ENCODE results near the gene RANBP1.
"Not testable (repeated sequence)": the region's sequence is repeated elsewhere in the genome, so short reads cannot be mapped to it uniquely, and the experiment has no call there.

Gene RANBP1

DNA sequence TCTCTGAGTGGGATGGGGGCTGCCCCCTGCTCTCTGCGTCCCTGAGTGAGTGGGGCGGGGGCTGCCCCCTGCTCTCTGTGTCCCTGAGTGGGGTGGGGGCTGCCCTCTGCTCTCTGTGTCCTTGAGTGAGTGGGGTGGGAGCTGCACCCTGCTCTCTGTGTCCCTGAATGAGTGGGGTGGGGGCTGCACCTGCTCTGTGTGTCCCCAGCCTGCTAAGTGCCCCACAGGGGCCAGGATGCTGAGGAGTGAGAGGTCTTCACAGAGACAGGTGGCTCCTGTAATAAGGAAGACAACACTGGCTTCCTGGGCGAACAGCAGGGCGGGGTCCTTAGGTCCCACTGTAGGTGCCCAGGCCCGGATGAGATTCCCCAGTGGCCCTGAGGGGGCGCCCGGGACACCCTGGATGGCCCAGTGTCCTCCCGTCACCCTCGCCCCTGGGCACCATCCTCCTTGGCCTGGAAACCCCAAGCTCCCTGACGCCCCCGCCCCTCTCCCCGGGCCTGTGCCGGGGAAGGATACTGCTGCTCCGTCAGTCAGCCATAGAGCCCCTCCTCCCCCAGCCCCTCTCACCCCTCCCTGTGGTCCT, 38.8 kb downstream of the RANBP1 start:
- no peak for DNase-seq (ENCODE audit: low spot score)

DNA sequence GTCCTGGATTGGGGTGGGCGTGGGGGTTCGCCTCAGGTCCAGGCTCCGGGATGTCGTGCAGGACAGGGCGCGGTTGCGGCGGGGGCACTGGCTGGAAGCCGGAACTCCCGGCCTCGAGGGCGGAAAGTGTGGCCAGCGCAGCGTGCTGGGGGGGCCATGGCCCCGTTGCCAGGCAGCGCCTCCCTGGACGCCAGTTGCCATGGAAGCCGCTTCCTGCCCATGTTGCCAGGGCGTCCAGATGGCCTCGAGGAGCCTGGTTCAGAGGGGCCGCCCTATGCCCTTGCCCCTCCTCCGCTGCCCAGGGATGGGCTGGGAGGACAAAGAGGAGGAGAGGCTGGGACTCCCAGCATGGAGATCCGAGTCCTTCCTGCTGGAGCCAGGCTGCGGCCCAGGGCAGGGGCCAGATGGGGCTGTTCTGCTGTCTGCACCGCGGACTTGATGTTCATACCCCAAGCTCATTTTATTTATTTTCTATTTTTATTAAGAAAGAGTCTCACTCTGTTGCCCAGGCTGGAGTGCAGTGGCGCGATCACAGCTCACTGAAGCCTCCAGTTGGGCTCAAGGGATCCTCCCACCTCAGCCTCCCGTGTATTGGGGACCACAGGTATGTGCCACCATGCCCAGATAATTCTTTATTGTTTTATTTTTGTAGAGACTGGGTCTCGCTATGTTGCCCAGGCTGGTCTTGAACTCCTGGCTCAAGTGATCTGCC, 39.6 kb downstream of the RANBP1 start:
- DNase-seq (ENCODE audit: low spot score) = peak; percentile 81

DNA sequence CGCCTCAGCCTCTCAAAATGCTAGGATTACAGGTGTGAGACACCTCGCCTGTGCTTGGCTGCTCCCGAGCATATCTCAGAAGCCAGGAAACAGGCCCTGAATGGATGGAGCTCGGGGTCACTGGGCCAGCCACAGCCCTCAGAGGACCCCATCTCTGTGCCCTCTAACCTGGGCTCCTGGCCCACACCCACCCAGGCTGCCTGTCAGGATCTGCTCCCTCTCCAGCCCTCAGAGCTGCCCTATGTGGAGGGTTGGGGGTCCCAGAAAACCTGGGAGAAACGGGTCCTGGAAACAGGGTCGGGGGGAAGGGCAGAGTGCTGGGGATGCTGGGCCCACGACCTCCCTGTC, 40.1 kb downstream of the RANBP1 start:
- no peak for DNase-seq (ENCODE audit: low spot score)

- DNase-seq (ENCODE audit: low spot score) = peak; percentile 46
These were observed 40.9 kb downstream of the RANBP1 start for GRCh38 chr22:20156611-20157429.

DNA sequence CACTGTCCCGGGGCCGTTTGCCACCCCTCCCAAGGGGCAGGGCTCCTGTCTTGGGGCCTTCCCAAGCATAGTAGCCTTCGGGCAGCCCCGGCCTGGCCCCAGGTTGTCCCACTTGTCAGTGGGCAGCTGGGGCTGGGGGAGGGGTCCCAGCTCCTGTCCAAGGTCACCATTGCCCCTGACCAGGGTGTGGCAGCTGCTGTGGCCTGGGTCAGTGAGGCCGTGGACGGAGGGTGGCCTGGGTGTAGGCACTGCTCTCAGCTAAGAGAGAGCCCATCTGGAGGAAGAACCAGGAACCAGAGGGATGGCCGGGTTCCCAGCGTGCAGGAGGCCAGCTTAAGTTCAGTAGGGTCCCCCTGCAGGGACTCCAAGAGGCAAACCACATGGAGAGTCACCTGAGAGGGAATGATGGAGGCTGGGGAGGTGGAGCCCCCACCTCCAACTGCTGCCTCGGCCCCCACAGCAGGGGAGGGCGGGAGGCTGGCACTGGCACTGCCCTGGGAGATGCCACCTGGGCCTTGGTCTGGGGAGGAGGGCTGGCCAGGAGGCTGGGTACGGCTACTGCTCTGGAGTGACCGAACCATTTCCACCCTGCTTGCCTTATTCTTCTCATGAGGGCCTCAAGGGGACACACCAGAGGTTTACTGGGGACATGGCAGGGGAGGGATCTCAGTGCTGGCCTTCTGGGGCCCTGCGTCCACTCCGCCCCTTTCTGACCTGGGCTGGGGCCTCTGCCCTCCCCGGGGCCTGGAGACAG, 41.7 kb downstream of the RANBP1 start:
- no peak for DNase-seq (ENCODE audit: low spot score)

GRCh38 chr22:20158391-20159036, 42.6 kb downstream of the RANBP1 start:
- no peak for DNase-seq (ENCODE audit: low spot score)

- no peak for DNase-seq (ENCODE audit: low spot score)
These were observed 43.2 kb downstream of the RANBP1 start for GRCh38 chr22:20159076-20159475.

- not testable (repeated sequence) for DNase-seq (ENCODE audit: low spot score)
These were observed 43.6 kb downstream of the RANBP1 start for GRCh38 chr22:20159531-20159930.

DNA sequence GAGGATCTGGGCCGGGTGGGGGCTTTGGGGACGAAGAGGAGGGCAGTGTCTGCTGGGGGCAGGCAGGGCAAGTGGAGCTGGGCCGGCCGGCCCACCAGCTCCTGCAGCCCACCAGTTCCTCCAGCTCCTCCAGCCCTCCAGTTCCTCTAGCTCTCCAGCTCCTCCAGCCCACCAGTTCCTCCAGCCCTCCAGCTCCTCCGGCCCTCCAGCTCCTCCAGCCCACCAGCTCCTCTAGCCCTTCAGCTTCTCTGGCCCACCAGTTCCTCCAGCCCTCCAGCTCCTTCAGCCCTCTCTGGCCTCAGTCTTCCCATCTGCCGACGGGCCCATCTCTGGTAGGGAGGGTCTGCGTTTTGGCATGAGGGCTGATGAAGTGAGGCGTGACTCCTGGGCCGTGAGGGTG, 44.1 kb downstream of the RANBP1 start:
- no peak for DNase-seq (ENCODE audit: low spot score)

- no peak for DNase-seq (ENCODE audit: low spot score)
These were observed 49.0 kb downstream of the RANBP1 start for GRCh38 chr22:20164863-20165262.

DNA sequence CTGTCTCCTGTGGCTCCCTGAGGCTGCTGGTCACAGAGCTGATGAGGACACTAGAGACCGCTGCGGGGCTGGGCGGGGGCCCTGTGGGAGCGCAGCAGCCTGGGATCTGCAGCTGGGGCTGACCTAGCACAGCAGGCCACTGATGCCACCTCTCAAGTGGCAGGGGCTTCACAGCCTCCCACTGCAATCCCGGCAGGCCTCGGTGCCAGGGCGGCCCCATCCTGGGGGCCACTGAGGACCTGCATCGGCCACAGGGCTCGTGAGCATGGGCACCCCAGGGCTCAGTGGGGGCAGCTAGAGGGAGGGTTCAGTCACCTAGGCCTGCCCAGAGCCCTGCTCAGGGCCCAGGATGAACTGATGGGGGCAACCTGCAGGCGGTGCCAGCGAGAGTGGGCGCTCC, 49.5 kb downstream of the RANBP1 start:
- no peak for DNase-seq (ENCODE audit: low spot score)

GRCh38 chr22:20165913-20166312, 50.0 kb downstream of the RANBP1 start:
- no peak for DNase-seq (ENCODE audit: low spot score)

DNA sequence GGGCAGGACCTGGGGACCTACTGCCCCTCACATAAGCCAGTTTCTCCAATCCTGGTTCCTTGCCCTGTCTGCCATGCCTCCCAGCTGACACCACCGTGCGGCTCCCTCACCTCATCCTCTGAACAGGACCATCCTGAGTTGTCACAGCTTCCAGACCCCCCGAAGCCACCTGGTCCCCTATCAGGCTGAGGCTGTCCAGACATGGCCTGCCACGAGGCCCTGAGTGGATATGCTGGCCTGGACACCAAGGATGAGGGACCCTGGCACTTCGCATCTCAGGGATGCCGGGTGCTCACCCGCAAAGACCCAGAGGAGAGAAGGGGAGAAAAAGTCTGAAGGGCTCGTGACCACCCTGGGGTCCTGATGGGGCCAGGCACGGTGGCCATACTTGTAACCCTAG, 50.8 kb downstream of the RANBP1 start:
- DNase-seq (ENCODE audit: low spot score) = no peak

- DNase-seq (ENCODE audit: low spot score) = no peak
These were observed 51.9 kb downstream of the RANBP1 start for GRCh38 chr22:20167643-20168322.

GRCh38 chr22:20169253-20169822, 53.4 kb downstream of the RANBP1 start:
- no peak for DNase-seq (ENCODE audit: low spot score)

DNA sequence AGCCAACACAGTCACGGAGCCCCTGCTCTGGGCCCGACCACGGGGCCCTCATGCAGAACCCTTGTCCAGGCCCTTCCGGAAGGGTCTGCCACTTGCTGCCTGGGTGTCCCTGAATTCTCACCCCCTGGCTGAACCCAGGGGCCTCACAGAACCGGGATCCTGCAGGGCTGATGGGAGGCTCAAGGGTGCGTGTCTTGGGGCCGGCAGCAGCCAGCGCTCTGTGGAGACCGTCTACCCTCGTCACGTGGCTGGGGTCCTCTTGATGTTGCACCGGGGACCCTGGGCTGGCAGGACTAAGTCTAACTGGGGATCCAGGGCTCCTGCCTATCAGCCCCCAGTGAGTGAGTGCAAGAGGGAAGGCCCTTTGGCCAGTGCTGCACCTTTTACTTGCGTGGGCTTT, 54.3 kb downstream of the RANBP1 start:
- DNase-seq (ENCODE audit: low spot score) = no peak

DNA sequence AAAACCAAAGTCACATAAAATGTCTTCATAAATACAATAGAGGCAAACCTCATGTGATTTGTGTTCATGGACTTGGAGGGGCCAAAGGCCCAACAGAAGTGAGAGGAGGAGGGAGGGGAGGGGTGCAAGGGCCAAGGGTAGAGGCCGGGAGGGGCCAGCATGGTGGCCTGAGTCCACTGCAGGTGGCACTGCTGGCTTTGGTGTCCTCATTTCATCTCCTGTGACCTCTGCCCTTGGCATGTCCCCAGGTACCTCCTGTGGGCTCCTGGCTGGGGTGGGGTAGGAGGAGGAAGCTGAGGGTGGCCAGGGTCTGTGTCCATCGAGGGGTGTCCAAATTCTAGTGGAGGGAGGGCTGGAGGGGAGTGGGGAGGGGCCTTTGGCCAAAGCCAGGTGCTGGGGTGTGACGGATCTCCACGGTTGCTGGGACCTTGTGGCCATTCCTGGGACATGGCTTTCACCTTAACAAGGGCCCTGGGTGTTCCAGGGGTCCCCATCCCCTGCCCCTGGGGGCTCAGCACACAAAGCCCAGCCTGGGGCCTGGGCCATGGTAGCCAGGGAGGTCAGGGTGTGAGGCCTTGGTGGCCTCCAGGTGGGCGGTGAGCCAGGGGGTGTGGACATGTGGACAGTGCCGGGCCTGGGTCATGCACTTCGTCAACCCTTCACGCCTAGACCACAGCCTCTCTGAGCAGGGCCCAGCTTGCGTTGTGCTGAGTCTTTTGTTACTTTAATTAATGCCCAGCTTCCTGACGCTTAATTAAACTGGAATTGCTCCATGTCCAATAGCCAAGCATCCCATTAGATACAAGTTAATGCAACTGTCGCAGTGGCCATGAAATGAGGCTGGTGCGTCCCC, 55.6 kb downstream of the RANBP1 start:
- no peak for DNase-seq (ENCODE audit: low spot score)

DNA sequence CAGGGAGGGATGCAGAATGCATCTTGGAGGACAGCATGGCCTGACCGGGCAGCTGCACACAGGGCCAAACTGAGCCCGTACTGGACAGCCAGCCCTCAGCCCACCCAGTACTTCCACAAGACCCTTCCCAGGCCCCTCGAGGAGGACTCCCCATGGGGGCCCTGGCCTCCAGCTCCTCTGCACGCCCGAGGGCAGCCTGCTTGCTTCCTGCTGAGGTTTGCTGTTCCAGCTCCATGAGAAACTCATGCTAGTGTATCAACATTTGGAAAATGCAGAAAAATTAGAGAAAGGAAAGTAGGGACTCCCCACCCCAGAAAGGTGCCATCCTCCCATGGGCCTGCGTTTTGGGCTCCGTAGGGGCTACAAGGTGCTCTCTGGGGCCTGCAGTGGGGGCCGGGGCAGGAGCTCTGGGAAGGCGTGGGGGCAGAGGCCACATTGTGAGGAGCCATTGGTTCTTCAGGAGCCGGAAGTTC, 56.3 kb downstream of the RANBP1 start:
- DNase-seq (ENCODE audit: low spot score) = no peak

- no peak for DNase-seq (ENCODE audit: low spot score)
These were observed 57.3 kb downstream of the RANBP1 start for GRCh38 chr22:20173246-20173645.

- DNase-seq (ENCODE audit: low spot score) = no peak
These were observed 57.9 kb downstream of the RANBP1 start for GRCh38 chr22:20173772-20174171.

Measured in kidney capillary endothelial cell (primary cell).